ENCODE results near the gene DDIT3.
"Not testable (repeated sequence)": the region's sequence is repeated elsewhere in the genome, so short reads cannot be mapped to it uniquely, and the experiment has no call there.

DDIT3 gene

DNA sequence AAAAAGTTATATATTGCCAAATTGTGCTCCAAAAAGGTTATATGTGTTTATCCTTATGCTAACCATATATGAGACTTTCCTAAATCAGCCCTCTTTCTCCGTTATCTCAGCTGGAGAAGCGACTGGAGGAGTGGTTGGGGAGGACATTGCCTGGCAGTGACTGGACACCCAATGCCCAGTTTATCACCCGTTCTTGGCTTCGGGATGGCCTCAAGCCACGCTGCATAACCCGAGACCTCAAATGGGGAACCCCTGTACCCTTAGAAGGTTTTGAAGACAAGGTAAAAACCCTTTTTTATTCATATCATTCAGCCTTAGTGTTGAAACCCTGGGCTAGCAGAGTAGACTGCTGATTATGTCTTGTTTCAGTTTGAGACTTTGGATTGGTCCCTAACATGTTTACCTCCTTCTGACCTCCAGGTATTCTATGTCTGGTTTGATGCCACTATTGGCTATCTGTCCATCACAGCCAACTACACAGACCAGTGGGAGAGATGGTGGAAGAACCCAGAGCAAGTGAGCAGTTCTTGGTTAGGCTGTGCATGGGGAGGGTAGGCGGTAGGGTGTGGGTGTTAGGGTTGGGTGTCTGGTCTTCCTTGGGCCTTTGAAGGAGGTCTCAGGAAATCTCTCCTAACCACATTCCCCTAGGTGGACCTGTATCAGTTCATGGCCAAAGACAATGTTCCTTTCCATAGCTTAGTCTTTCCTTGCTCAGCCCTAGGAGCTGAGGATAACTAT, 8.6 kb downstream of the DDIT3 start:
- no peak for DNase-seq

DNA sequence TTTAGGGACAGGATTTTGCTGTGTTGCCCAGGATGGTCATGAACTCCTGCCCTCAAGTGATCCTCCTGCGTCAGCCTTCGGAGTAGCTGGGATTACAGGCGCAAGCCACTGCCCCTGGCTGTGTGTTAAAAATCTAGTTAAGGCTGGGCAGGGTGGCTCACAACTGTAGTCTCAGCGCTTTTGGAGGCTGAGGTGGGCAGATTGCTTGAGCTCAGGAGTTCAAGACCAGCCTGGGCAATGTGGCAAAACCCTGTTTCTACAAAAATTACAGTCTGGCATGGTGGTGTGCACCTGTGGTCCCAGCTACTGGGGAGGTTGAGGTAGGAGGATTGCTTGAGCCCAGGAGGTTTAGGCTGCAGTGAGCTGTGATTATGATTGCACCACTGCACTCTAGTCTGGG, 9.2 kb downstream of the DDIT3 start:
- DNase-seq, result no peak

DNA sequence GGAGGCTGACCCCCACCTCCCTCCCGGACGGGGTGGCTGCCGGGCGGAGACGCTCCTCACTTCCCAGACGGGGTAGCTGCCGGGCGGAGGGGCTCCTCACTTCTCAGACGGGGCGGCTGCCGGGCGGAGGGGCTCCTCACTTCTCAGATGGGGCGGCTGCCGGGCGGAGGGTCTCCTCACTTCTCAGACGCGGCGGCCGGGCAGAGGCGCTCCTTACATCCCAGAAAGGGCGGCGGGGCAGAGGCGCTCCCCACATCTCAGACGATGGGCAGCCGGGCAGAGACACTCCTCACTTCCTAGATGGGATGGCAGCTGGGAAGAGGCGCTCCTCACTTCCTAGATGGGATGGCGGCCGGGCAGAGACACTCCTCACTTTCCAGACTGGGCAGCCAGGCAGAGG, 12.5 kb downstream of the DDIT3 start:
- not testable (repeated sequence) for DNase-seq

DNA sequence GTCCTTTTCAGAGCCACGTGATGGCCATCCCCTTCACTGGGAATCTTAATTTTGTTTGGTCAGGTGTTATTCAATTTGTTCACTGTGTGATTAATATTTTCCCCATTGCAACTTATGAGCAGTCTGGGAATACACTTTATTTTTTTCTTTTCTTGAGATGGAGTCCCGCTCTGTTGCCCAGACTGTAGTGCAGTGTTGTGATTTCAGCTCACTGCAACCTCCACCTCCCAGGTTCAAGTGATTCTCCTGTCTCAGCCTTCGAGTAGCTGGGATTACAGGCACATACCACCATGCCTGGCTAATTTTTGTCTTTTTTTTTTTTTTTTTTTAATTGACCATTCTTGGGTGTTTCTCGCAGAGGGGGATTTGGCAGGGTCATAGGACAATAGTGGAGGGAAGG, 13.8 kb downstream of the DDIT3 start:
- DNase-seq, result not testable (repeated sequence)

DNA sequence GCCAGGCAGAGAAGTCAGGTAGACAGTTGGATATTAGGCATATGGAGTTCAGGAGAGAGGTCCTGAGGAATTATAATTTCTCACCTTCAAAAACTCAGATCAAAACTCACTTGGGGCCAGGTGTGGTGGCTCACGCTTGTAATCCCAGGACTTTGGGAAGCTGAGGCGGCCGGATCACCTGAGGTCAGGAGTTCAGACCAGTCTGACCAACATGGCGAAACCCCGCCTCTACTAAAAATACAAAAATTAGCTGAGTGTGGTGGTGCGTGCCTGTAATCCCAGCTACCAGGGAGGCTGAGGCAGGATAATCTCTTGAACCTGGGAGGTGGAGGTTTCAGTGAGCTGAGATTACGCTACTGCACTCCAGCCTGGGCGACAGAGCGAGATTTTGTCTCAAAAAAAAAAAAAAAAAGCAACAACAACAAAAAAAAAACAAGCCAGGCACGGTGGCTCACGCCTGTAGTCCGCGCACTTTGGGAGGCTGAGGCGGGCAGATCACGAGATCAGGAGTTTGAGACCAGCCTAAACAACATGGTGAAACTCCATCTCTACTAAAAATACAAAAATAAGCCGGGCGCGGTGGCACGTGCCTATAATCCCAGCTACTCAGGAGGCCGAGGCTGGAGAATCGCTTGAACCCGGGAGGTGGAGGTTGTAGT, 17.9 kb downstream of the DDIT3 start:
- DNase-seq, result not testable (repeated sequence)

DNA sequence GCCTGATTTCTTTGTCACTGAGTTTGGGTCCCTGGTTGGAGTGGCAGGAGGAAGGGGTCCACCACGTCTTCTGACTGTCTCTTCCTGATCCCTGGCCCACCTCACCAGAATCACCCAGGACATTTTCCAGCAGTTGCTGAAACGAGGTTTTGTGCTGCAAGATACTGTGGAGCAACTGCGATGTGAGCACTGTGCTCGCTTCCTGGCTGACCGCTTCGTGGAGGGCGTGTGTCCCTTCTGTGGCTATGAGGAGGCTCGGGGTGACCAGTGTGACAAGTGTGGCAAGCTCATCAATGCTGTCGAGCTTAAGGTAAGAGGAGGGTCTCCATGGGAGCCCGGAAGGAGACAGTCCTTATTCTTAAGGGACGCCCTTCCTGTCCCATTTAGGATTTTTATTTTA, 20.1 kb downstream of the DDIT3 start:
- DNase-seq, result no peak

DNA sequence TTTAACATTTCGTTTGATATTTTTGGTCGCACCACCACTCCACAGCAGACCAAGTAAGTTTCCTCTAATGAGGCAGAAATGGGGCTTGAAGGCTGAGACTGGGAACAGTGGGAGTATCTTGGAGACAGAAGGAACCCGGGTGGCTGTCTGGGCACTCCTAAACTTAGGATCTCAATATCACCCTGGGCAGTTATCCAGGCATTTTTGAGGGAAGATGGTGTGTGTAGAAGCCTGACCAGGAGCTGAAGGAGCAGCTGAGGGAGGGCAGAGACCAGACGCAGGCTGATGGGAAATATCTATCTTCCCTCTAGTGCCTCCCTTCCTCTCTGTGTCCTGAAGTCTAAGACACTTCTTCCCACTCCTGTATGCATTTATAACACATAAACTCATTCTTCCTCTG, 21.7 kb downstream of the DDIT3 start:
- DNase-seq, result no peak

DNA sequence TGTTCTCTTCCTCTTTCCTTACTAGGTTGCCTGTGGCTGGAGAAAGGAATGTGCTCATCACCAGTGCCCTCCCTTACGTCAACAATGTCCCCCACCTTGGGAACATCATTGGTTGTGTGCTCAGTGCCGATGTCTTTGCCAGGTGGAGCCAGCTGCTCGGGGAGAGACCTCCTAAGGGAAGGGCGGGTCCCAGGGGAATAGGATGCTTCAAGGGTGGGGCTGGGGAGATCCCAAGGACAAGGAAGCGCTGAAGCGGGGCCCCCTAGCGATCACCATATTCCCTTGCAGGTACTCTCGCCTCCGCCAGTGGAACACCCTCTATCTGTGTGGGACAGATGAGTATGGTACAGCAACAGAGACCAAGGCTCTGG, 22.2 kb downstream of the DDIT3 start:
- DNase-seq, result no peak

DNA sequence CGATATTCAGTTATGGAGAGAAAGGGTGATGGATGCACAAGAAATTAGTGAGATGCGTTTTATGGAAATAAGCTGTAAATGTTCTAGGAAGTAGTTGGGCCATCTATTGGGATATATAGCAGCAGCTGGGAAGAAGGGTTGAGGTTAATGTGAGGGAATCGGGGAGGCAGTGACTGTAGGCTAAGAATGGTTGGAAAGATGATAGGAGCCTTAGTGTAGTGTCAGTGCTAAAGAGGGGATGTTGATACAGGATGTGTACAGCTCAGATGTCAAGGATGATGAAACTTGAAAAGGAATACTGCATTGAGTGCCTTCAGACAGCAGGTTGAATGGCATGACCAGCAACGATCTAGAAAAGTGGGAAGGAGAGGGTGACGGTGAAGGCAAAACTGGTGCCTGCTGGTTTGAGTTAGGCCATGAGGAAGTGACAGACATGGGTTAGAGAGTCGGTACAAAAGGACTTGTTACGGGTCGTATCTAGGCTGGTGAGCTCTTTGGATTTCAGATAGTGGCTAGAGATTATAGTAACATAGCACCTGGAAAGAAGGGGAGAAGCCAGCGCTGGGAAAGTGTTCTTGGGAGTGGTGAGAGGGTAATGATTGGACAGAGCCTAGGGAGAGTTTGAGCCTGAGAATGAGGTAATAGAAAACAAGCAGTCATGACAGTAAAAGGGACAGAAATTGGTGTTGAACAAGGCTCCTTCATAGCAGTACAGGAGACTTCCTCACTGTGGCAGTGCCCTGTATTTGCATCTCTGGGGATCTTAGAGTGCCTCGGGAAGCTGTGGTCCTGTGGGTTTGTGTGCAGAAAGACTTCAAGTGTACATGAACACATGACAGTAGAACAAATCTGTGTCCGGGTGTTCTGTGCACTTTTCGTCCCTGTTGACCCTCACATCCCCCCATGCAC, 22.8 kb downstream of the DDIT3 start:
- no peak for DNase-seq

DNA sequence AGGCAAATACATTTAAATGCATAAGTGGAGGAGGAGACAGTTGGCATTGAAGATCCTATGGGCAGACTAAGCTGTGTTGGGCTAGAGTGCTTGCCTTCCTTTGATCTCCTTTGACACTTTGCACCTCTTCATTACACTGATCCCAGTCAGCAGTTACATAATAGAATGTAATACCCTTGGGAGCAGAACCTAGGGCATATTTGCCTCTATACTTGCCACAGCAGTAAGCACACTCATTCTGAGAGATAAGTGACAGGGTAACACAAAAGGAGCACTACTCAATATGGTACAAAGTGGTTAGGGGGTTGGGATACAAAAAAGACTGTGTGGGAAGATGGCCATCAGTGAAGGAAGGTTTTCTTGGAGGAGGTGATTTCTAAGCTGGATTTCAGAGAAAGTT, 23.5 kb downstream of the DDIT3 start:
- DNase-seq, result no peak

DNA sequence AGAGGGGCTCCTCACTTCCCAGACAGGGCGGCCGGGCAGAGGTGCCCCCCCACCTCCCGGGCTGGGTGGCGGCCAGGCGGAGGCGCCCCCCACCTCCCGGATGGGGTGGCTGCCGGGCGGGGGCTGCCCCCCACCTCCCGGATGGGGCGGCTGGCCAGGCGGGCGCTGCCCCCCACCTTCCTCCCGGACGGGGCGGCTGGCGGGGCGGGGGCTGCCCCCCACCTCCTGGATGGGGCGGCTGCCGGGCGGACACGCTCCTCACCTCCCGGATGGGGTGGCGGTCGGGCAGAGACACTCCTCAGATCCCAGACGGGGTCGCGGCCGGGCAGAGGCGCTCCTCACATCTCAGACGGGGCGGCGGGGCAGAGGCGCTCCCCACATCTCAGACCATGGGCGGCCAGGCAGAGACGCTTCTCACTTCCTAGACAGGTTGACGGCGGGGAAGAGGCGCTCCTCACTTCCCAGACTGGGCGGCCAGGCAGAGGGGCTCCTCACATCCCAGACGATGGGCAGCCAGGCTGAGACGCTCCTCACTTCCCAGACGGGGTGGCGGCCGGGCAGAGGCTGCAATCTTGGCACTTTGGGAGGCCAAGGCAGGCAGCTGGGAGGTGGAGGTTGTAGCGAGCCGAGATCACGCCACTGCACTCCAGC, 25.1 kb downstream of the DDIT3 start:
- not testable (repeated sequence) for DNase-seq

DNA sequence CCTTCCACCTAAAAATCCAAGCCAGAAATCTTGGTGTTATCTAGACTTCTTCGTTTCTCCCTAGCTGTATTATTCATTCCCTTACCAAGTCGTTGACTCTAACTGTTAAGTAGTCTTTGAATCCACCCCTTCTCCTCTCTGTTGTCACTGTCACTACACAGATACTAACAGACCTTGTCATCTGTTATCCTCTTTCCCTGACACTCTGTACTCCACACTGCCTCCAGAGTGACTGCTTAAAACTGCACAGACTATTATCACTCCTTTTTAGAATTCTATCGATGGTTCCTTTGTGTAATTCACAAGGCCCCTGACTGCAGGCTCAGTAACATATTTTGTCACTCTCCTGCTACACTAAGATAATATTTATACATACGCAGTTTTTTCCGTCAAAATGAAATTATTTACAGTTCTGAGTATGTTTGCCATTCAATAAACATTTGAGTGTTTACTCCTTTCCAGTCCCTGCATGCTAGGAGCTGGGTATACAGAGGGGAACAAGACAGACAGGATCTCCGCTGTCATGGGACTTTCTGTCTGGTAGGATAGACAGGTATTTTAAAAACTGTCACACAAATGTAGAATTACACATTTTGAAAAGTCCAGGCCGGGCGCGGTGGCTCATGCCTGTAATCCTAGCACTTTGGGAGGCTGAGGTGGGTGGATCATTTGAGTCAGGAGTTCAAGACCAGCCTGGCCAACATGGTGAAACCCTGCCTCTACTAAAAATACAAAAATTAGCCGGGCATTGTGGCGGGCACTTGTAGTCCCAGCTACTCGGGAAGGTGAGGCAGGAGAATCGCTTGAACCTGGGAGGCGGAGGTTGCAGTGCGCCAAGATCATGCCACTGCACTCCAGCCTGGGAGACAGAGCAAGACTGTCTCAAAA, 28.7 kb downstream of the DDIT3 start:
- DNase-seq, result no peak

DNA sequence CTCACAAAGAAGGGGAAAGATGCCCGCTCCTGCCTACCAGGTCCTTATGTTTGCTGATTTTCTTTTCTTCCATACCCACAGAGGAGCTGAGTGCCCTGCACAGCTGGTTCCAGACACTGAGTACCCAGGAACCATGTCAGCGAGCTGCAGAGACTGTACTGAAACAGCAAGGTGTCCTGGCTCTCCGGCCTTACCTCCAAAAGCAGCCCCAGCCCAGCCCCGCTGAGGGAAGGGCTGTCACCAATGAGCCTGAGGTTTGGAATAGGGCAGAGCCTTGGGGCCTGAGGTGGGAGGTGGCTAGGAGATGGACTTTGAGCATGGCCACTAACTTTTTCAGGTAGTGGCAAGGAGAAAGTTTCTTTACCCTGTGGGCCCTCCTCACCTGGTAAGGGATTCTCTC, 30.2 kb downstream of the DDIT3 start:
- no peak for DNase-seq

DNA sequence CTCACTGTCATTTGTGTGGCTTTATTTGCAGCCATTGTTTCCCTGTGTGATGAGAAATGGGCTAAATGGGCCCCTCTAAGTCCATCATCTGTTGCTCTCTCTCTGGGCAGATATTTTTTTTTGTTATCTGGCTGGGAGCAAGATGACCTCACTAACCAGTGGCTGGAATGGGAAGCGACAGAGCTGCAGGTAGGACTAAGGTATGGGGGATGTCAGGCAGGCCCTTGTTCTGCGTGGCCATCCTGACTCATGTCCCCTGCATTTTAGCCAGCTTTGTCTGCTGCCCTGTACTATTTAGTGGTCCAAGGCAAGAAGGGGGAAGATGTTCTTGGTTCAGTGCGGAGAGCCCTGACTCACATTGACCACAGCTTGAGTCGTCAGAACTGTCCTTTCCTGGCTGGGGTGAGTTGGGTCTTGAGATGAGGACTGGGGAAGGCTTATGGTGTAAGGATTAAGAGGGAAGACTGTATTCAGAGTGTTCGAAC, 31.1 kb downstream of the DDIT3 start:
- DNase-seq, result no peak

DNA sequence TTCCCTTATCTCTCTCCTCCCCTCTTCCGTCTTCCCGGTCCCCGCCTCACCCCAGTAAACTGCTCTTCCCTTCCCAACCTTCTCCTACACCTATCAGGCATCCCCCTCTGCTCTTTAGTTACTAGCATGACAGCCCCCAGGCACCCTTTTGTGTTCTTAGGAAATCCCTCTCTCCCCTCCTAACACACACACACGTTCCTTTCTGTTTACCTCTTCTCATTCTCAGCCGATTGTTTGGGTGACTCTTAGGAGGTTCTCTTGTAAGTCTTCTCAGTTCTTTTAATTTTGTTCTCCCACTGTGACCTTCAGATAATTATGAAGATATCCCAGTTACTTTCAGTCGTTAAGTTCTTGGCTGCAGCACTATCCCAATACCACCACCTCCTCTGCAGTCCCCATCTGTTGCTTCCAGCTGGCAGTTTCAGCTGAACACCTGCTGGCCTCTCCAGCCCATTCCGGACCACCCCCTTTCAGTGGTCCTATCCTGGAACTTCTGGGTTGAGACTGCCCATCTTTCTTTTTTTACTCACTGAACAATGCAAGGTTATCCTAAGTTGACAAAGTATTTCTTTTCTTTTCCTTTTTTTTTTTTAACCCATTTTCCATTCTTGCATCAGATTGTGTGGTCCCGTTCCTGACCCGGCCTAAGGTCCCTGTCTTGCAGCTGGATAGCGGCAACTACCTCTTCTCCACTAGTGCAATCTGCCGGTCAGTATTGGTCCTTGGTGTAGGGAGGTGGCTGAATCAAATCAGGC, 31.7 kb downstream of the DDIT3 start:
- DNase-seq, result no peak

DNA sequence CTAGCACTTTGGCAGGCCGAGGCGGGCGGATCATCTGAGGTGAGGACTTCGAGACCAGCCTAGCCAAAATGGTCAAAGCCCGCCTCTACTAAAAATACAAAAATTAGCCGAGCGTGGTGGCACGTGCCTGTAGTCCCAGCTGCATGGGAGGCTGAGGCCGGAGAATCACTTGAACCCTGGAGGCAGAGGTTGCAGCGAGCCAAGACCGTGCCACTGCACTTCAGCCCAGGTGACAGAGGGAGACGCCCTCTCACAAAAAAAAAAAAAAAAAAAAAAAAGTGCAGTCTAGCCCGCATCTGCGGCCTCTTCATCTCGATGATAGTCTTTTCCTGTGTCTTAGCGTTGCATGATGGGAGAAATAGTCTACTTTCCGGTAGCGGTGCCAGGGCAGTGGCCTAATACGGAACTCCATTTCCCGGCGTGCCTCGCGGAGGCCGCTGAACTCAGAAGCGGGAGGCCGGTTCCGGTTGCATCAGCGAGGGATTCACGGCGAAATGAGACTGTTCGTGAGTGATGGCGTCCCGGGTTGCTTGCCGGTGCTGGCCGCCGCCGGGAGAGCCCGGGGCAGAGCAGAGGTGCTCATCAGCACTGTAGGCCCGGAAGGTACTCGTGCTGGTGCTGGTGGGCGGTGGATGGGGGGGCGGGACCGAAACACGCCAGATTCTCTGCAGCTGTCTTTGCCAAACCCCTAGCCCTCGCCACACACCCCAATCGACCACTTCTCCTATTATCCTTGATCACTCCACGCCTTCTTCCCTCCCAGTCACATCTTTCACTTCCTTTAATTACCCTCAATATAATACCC, 32.5 kb downstream of the DDIT3 start, which contains the start of gene MARS1:
TSS of gene MARS1 (plus strand) at position 472 of the 805 bp plus-strand sequence. CDS start at position 495, 23 bp downstream.
- peak; percentile 93 for DNase-seq

DNA sequence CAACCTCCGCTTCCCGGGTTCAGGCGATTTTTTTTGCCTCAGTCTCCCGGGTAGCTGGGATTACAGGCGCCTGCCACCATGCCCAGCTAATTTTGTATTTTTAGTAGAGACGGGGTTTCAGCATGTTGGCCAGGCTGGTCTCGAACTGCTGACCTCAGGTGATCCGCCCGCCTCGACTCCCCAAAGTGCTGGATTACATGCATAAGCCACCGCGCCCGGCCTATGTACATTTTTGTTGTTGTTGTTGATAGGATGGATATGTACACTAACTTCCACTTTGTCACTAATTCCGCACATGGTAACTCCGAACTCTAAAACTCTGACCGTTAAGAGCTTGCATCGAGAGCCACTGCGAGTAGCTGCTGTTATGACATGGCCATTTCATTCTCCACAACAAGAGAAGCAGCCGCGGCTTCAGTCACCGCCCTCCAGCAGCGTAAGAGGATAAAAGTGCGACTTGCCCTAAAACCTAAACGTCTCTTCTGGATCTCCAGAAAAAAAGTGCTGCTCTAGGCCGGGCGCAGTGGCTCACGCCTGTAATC, 33.2 kb downstream of the DDIT3 start:
- no peak for DNase-seq

DNA sequence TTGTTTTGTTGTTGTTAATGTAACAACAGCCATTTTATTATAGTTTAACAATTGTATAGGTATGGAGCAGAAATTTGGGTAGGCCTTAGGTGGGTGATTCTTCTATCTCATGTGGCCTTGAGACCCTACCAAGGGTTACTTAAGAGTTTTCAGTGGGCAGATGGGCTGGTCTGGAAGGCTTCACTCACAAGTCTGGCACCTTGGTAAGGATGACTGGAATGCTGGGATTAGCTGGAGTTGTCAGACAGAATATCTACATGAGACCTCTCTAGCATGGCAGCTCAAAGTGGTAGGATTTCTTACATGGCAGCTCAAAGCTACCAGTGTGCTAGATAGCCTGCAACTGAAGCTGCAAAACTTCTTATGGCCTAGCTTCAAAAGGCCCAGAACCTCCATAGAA, 34.6 kb downstream of the DDIT3 start:
- no peak for DNase-seq

DNA sequence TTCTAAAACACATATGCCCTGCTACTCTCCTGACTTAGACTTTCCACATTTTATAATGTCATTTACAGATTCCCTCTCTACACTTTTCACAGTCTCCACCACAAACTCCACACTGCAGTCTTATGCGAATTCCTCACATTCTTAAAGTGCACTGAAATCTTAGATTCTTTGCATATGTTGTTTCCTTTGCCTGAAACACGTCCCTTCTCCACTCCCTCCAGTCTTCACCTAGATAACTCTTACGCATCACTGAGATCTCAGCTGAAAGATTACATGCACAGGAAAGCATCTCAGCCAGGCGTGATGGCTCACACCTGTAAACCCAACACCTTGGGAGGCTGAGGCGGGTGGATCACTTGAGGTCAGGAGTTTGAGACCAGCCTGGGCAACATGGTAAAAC, 36.8 kb downstream of the DDIT3 start:
- no peak for DNase-seq

DNA sequence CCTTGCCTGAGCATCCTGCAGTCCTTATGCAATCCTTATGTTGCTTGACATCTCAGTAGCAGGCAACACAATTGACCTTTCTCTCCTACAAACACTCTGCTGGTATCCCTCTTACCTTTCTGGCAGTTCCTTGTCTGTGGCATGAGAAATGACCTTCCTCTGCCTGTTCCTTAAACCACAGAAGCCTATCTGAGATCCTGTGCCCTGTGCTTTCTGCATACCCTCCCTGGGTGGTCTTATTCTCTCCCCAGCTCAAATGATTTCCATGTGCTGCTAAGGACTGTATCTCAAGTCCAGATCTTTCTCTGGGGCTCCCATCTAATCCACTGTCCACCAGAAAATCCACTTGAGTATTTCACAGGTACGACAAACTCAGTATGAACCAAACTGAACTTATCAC, 38.6 kb downstream of the DDIT3 start:
- no peak for DNase-seq

All from NCI-H2029 treated with DMSO at 0.1 percent for 48 hours (cell line).